KOPT-K1 (cell line): ENCODE results near the gene CENPP.

ENCODE experiments used
- H3K27ac ChIP-seq: fragments of 200-600 bp; sonication (generic); 2 replicates; pipeline ENCODE4 v1.5.1; 2016; ENCODE audit warnings: antibody characterized with exemption, mild to moderate bottlenecking, low read depth, low read length; ENCODE audit not compliant: poor library complexity, severe bottlenecking
- H3K36me3 ChIP-seq: fragments of 200-600 bp; sonication (generic); 2 replicates; pipeline ENCODE4 v1.5.1; 2017; ENCODE audit warnings: antibody characterized with exemption, mild to moderate bottlenecking, low read length, moderate library complexity; ENCODE audit not compliant: insufficient read depth
- H3K9me3 ChIP-seq: fragments of 200-600 bp; sonication (generic); 2 replicates; pipeline ENCODE4 v1.5.1; 2017; ENCODE audit warnings: antibody characterized with exemption, low read length, mild to moderate bottlenecking; ENCODE audit not compliant: insufficient read depth, poor library complexity, severe bottlenecking

Gene CENPP

DNA sequence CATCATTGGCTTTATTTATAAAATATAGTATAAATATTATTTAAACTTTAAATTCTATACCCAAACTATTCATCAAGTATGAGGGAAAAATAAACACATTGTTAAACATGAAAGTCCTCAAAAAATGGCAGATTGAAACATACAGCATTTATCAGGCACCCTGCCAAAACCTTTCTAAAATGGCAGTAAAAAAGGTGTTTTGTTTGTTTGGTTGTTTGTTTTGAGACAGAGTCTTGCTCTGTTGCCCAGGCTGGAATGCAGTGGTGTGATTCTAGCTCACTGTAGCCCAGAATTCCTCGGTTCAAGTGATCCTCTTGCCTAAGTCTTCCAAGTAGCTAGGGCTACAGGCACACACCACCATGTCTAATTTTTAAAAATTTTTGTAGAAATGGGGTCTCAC, 270.2 kb downstream of the CENPP start:
- Histone ChIP-seq H3K9me3 (no peaks in the 10 kb centered on the region), H3K36me3 (no peaks in the 10 kb centered on the region), H3K27ac (no peak overlapping the region)

DNA sequence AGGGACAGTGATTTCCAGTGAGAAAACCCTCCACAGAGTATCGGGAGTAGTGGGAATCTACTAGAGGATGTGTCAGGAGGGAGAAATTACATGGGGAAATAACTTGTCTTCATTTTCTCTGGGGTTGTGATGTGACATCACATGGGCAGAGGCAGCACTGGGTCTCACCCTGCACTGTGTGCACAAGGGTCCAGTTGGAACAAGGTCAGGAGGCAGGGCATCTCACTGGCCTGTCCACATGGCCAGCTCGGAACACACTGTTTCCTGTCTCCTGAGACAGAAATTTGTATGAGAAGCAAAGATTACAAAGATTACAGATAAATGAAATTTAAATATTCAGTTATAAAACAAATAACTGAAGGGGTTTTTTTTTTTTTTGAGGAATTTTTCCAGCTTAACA, 272.6 kb downstream of the CENPP start:
- H3K36me3 ChIP-seq: no peaks in the 10 kb centered on the region
- no peaks in the 10 kb centered on the region for H3K9me3 ChIP-seq
- H3K27ac ChIP-seq: no peak overlapping the region

DNA sequence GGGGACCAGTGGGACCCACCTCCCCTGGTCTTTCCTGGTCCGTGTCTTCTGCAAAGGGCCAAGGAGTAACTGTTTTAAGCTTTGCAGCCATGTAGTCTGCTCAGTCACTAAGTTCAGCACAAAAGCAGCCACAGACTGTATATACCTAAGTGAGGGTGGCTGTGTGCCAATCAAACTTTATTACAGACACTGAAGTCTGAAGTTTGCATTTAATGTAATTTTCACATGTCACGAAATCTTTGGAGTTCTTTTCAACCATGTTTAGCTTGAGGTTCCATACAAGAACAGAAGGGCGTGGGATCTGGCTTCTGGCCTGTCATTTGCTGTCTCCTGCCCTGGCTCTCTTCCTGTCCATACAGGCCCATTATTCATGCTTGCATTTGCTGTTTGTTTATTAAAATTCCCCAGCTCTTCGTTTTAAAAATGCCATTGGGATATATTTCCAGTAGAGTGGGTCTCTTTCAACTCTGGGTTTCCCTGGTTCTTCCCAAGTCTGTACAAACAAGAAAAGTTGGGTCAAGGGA, 274.2 kb downstream of the CENPP start:
- Histone ChIP-seq H3K27ac (no peak overlapping the region), H3K9me3 (peaks cover 14% of the 10 kb centered on the region), H3K36me3 (no peaks in the 10 kb centered on the region; the same call in 1 of the 2 replicates)

DNA sequence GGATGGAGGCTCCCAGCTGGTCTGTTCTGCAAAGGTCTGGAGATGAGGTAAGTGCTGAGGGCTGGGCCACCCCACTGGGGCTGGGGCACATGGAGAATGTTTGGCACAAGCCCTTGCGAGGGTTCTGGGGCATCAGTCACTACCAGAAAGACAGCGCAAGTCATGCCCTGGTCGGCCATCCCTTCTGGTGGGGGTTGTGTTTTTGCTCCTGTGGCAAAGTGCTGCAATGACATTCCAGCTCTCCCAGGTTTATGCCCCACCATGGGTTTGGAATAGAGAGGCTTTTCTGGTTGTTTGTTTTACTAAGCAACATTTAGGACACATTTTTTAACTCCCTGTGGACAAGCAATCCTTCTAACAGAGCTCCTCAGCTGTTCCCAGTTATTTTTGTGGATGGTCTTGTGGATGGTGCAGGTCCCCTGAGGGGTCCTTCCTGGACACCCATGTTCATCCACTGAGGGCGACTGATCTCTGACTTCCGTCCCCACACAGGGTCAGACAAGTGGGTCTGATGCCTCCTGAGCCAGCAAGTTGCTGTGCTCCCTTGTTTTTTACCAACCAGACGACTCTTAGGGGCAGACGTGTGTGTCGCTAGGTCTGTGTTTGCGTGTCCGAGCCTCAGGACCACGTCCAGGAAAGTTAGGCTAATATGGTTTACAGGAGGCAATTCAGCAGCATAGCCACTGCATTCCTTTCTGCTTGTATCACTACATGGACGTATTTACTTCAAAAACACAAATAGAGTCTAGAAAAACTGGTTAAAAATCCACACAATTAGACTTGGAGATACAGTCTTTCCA, 274.9 kb downstream of the CENPP start:
- Histone ChIP-seq H3K9me3 (peaks cover 19% of the 10 kb centered on the region), H3K36me3 (no peaks in the 10 kb centered on the region; the same call in 1 of the 2 replicates), H3K27ac (no peak overlapping the region)

DNA sequence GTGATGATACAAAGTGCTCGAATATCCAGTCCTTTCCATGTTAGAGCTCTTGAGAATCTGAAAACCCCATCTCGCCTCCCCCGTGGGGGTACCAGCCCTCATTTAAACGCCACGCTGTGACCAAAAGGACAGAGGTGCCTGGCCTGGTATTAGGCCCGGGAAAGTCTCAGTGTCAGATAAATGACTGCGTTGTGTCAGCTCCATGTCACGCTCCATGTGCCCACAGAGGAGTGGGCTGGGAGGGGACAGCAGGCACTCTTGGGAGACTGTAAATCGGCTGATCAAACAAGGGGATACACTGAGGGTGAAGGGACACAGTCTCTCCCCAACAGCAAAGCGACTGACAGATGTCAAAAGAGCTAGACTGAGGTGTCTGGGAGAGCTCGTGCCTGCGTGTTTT, 275.7 kb downstream of the CENPP start:
- no peak overlapping the region for H3K27ac ChIP-seq
- no peaks in the 10 kb centered on the region; the same call in 1 of the 2 replicates for H3K36me3 ChIP-seq

DNA sequence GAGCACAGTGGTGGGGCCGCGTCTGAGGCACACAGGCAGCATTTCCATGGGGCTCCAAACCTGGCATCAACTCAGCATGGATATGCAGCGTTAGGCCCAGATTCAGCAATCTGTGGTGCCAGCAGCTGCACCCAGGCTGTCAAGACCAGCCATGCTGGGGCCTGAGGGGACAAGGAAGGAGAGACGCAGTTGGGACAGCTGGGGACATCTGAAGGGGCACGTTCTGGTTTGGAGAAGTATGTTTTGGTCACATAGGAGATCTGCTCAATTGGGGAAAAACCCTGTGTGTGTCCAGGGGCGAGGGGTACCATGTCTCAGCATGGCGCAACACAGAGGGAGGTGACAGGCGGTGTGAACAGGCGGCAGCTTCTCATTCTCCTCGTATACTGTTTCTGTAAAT, 276.7 kb downstream of the CENPP start:
- no peak overlapping the region for H3K27ac ChIP-seq
- no peaks in the 10 kb centered on the region; the same call in 1 of the 2 replicates for H3K36me3 ChIP-seq
- peaks cover 19% of the 10 kb centered on the region for H3K9me3 ChIP-seq

More for the DNA sequence above, 275.7 kb downstream of the CENPP start:
- H3K9me3 ChIP-seq: peaks cover 19% of the 10 kb centered on the region

DNA sequence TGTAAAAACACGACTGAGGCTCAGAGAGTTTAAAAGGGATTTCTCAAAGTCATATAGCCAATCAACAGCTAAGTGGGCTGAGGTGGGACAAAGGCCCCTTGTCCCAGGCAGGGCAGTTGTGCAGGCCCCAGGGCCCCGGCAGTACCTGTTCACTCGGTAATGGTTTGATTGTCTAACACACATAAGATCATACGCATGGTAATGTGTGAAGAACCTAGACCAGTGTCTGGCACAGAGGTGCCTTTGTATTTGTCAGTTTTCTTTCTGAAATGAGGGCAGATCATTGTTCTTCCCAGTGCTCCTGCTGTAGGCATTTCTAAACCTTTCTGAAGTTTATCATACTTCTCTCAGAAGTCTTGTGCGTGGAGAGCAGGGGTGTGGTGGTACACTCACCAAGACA, 277.3 kb downstream of the CENPP start:
- Histone ChIP-seq H3K36me3 (no peaks in the 10 kb centered on the region; the same call in 1 of the 2 replicates), H3K27ac (no peak overlapping the region), H3K9me3 (peaks cover 19% of the 10 kb centered on the region)

DNA sequence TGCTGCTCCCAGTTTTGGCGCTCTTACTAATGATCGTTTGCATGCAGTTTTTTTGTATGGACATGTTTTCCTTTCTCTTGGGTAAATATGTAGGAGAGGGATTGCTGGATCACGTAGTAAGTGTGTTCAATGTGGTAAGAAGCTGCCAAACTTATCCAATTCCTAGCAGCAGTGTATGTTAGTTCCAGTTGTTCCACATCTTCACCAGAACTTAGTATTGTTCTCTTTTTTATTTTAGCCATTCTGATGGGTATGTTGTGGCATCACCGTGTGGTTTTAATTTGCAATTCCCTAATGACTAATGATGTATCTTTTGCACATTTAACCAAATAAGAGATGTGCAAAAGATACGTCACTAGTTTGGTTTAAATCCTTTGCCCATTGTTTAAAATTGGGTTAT, 278.2 kb downstream of the CENPP start:
- H3K27ac ChIP-seq: no peak overlapping the region

DNA sequence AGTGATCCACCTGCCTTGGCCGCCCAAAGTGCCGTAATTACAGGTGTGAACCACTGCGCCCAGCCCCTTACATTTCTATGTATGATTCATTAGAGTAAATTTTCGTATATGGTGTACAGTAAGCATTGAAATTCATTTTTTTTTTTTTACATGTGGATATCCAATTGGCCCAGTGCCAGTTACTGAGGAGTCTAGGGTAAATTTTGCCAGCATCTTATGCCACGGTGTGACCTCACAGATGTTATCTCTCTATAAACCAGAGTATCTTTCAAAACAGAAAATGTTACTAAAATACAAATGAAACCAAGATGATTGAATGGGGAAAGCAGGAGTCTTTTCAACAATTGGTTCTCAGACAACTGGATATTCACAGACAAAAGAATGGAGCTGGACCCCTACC, 279.5 kb downstream of the CENPP start:
- Histone ChIP-seq H3K36me3 (no peaks in the 10 kb centered on the region; the same call in 1 of the 2 replicates), H3K9me3 (peaks cover 19% of the 10 kb centered on the region), H3K27ac (no peak overlapping the region)

More for the DNA sequence above, 278.2 kb downstream of the CENPP start:
- Histone ChIP-seq H3K9me3 (peaks cover 19% of the 10 kb centered on the region), H3K36me3 (no peaks in the 10 kb centered on the region; the same call in 1 of the 2 replicates)

DNA sequence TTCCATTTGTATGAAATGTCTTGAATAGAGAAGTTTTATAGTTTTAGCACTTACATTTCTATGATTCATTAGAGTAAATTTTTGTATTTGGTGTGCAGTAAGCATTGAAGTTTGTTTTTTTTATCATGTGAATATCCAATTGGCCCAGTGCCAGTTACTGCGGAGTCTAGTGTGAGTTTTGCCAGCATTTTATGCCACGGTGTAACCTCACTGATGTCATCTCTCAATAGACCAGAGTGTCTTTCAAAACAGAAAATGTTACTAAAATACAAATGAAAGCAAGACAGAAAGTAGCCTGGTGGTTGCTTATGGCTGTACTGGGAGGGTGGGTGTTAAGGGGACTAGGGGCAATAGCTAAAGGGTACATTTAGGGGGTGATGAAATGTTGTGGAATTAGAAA, 281.3 kb downstream of the CENPP start:
- Histone ChIP-seq H3K9me3 (peaks cover 19% of the 10 kb centered on the region), H3K36me3 (peaks cover 16% of the 10 kb centered on the region), H3K27ac (no peak overlapping the region)

DNA sequence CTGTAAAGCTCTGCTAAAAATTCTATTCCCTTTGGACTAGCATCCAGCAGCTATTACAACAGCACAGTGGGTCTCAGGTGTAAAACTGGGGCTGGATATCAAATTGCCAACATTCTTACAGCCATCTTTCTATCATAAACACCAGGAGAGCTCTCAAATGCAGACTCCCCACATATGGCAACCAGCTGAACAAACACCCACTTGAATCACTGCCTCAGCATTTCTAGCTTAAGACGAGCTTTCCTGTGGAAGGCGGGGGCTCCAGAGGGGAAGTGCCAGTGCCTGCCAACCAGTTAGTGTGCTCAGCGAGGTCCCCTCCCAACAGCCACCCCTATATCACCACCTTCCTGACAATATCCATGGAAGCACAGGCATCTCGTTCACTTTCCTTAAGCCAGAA, 282.0 kb downstream of the CENPP start:
- Histone ChIP-seq H3K9me3 (peaks cover 19% of the 10 kb centered on the region), H3K27ac (no peak overlapping the region), H3K36me3 (peaks cover 23% of the 10 kb centered on the region)

DNA sequence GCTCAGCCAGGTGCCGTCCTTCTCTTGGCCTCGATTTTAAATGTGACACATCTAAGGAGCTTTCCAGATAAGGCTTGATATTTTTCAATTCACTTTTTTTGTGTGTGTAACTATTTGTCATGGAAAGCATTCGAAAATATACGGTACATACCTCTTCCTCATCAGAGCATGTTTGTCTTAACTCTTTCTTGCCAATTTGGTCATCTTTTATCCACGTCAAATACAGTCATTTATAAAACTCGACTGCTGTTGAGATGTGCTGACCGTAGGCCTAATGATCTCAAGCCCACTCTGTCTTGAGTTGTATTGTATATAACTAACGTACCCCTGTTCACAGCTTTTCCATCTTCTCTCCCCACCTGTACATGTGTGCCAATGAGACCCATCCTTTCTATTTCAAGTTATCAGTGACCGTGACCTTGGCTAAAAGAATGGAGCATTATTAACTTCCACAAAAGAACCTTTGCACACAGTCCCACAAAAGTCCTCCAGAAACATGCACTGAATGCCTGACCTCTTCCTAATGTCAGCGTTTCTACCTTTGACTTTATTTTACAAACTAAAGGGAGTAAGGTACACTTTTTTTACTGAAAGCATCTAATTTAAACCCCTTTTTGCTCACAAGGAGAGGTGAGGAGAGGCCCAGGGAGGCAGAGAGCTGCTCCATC, 282.6 kb downstream of the CENPP start:
- Histone ChIP-seq H3K36me3 (peaks cover 28% of the 10 kb centered on the region), H3K9me3 (peaks cover 19% of the 10 kb centered on the region), H3K27ac (no peak overlapping the region)

DNA sequence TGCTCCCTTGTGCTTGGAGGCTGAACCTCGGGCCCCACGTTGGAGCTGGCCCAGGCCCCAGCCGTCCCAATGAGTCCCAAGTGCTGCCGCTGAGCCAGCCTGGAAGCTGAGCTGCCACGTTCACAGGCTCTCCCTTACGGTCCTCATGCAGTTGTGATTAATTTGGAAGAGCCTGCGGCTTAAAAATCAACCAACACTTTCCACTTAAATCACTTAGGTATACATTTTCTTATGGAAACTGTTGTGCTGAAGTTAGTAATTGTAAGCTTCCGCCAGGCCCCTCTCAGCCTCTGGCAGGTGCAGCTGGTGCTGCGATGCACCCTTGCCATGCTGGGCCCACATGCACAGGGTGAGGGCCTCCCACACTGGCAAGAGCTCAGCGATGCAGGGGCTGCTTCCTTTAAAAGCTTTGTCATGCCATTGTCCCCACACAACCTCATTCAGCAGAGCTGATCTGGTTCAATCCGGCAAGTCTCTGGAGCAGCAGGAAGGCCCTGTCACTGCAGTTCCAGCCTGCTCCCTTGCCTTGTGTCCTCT, 283.2 kb downstream of the CENPP start:
- Histone ChIP-seq H3K36me3 (peaks cover 34% of the 10 kb centered on the region), H3K27ac (no peak overlapping the region), H3K9me3 (peaks cover 13% of the 10 kb centered on the region)

DNA sequence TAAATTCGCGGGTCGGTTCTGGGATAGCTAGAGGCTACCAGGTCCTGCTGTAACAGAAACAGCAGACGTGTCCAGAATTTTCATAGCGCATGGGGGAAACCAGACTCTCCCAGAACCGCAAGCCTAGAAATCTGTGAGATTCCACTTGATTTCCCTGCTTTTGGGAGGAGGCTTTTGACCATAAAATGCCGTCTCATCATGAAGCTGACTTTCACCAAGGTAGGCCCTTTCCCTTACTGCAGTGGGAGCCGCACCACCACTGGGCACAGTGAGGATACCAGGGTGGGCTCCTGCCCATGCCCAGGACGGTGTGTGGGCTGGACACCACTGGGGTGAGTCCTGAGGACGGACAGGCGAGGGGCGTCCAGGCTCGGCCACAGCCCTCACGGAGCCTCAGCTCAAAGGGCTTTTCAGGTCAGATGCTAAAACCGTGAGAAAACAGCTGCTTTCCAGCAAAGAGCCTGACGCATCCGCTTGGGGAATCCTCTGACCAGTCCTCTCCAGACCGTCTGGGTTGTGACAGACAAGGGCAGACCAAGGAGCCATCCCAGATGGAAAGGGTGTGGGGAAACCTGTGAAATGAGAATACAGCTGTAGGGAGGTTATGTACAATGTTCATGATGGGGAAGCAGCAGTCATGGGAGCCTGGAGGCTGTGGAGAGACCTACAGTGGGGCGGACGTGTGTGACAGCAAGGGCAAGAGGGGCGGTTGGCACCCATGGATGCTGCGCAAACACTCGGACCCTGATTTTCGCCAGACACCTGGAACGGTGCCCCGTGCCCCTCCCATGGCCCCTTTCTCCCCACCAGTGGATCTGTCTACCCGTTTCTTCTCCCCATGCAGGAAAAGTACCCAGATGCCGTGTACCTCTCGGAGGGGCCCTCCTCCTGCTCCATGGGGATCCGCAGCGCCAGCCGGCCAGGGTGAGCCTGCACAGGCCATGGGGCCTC, 285.0 kb downstream of the CENPP start:
- H3K36me3 ChIP-seq: peaks cover 51% of the 10 kb centered on the region
- no peak overlapping the region for H3K27ac ChIP-seq
- H3K9me3 ChIP-seq: no peaks in the 10 kb centered on the region
